Vagina (tissue), 2 donors: ENCODE measurements around the gene NOTCH1. TPM values are rescaled to one million over a fixed set of nuclear protein-coding genes. Genes with fewer than 3 reads are reported as not detected.
A peak's percentile ranks its signal among the peaks of the same experiment; 100 is the strongest.

ENCODE experiments used
- DNase-seq, 2 donors: peaks; one replicate each; pipeline ENCODE4 v3.0.0-alpha.2; 2017; ENCODE audit errors: extremely low spot score in 2 of 2
- H3K27ac ChIP-seq: fragments of 200-600 bp; sonication (generic); one replicate; pipeline ENCODE4 v1.5.1; 2019
- H3K27me3 ChIP-seq: fragments of 200-600 bp; sonication (generic); one replicate; pipeline ENCODE4 v1.5.1; 2019
- H3K36me3 ChIP-seq, 2 donors: fragments of 200-600 bp; sonication (generic); one replicate each; pipeline ENCODE4 v1.5.1; 2017 to 2019
- H3K4me1 ChIP-seq: fragments of 200-600 bp; sonication (generic); one replicate; pipeline ENCODE4 v1.5.1; 2019
- H3K4me3 ChIP-seq, 2 donors: fragments of 200-600 bp; sonication (generic); 1 replicate in 1 of 2; 2 replicates in 1 of 2; pipeline ENCODE4 v1.5.1; 2016 to 2019
- H3K9me3 ChIP-seq: fragments of 200-600 bp; sonication (generic); one replicate; pipeline ENCODE4 v1.5.1; 2019
- CTCF ChIP-seq, 3 experiments: fragments of 450-650 bp in 2 of 3; fragments of 200-600 bp in 1 of 3; sonication (generic) in 1 of 3; IDR thresholded peaks; one replicate each; pipeline ENCODE4 v1.5.1; 2017 to 2019; ENCODE audit warnings: antibody characterized with exemption in 3 of 3, mild to moderate bottlenecking in 2 of 3, moderate library complexity in 2 of 3
- POLR2A ChIP-seq, 2 donors: fragments of 450-650 bp; IDR thresholded peaks; one replicate each; pipeline ENCODE4 v1.6.1; 2017; ENCODE audit warnings: antibody characterized with exemption in 2 of 2, mild to moderate bottlenecking in 2 of 2, moderate library complexity in 2 of 2
- POLR2AphosphoS5 ChIP-seq, 2 donors: sonication (generic); formaldehyde crosslinking; IDR thresholded peaks; one replicate each; pipeline ENCODE4 v1.9.0; 2017; ENCODE audit warnings: antibody characterized with exemption in 2 of 2, mild to moderate bottlenecking in 2 of 2, low read depth in 1 of 2; ENCODE audit not compliant: insufficient read depth in 1 of 2
- intact Hi-C: fragments of 100-400 bp; cut with DNase I; formaldehyde crosslinking; loops from one replicate; pipeline ENCODE4 v1.15.1; 2023
- total RNA-seq: library from RNA; depleted of rRNA; stranded (reverse); fragments of >200 nt; gene quantifications from one replicate; pipeline ENCODE4 v1.2.3, GENCODE V29; 2016

NOTCH1 gene
- total RNA-seq, 1 donor from 2014 or later, result 67.0 TPM

GRCh38 chr9:136587145-136587943, 41.5 kb upstream of the NOTCH1 start:
- no peaks in the 10 kb centered on the region for H3K36me3 ChIP-seq
- peaks cover 62% of the 10 kb centered on the region for H3K4me1 ChIP-seq
- DNase-seq, result no peak
- no peak overlapping the region for H3K4me3 ChIP-seq
- peak overlapping the region; percentile 12 for H3K27ac ChIP-seq
- H3K27me3 ChIP-seq, result no peaks in the 10 kb centered on the region
- H3K9me3 ChIP-seq, result no peaks in the 10 kb centered on the region
- intact Hi-C loops, result no loop called here
- TF ChIP-seq POLR2AphosphoS5 (IDR thresholded peaks at IDR 0.05; ENCODE audit: insufficient read depth in 1 of 2, low read depth in 1 of 2) (peak in 1 of 2 donors; percentile 70), CTCF (IDR thresholded peaks at IDR 0.05) (no peak)

DNA sequence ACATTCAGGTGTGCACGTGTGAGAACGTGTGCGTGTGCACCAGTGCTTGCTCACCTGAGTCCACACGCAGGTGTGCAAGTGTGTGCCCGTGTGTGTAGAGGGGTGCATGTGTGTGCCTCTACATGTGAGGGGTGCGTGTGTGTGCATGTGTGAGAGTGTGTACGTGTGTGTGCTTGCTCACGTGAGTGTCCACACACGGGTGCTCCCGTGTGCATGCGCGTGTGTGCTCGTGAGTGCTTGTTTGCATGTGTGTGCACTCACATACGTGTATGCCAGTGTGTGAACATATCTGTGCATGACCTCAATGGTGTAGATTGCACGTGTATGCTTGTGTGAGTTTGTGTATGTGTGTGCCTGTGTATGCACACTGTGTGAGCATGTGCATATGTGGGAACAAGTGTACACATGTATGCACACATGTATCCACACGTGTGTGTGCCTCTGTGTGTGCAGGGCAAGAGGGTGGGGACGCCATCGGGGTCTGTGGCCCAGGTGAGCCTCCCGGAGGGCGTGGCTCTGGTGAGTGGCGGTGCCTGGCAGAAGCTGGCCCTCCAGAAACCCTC, 40.6 kb upstream of the NOTCH1 start:
- Histone ChIP-seq H3K27me3 (no peaks in the 10 kb centered on the region), H3K9me3 (no peaks in the 10 kb centered on the region), H3K4me1 (peaks cover 62% of the 10 kb centered on the region), H3K36me3 (no peaks in the 10 kb centered on the region), H3K4me3 (no peak overlapping the region), H3K27ac (peak overlapping the region; percentile 12)
- DNase-seq, result no peak
- TF ChIP-seq POLR2AphosphoS5 (IDR thresholded peaks at IDR 0.05; ENCODE audit: insufficient read depth in 1 of 2, low read depth in 1 of 2) (no peak), POLR2A (IDR thresholded peaks at IDR 0.05) (no peak), CTCF (IDR thresholded peaks at IDR 0.05) (no peak)
- intact Hi-C loops, result no loop called here

DNA sequence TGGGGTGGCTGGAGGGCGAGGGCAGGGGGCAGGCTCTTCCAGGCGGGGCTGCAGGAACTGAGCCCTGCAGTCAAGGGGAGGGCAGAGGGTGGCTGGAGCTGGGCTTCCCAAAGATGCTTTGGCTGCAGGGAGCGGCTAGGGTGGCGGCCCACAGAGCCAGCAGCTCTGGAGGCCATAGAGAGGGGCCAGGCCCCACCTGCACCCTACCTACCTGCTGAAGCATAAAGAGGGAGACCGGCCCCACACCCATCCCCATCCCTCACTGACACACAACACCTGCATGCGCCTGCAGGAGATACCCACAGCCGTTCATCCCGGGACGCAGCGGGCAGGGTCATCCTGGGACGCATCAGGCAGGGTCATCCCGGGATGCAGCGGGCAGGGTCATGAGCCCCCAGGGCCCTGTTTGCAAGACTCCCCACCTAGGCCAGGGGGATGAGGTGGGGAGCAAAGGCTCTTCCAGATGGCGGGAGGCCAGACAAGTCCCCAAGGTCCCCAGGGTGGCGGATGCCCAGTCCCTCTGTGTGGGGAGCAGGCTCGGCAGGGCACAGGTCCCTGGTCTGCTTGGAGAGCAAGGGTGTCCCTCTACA, 39.8 kb upstream of the NOTCH1 start:
- Histone ChIP-seq H3K9me3 (no peaks in the 10 kb centered on the region), H3K4me1 (peaks cover 54% of the 10 kb centered on the region), H3K27ac (no peak overlapping the region), H3K36me3 (no peaks in the 10 kb centered on the region), H3K4me3 (no peak overlapping the region), H3K27me3 (no peaks in the 10 kb centered on the region)
- DNase-seq, result no peak
- no peak for TF ChIP-seq POLR2A (IDR thresholded peaks at IDR 0.05)
- TF ChIP-seq CTCF (IDR thresholded peaks at IDR 0.05), result no peak
- TF ChIP-seq POLR2AphosphoS5 (IDR thresholded peaks at IDR 0.05; ENCODE audit: insufficient read depth in 1 of 2, low read depth in 1 of 2), result no peak
- intact Hi-C loops, result no loop called here

DNA sequence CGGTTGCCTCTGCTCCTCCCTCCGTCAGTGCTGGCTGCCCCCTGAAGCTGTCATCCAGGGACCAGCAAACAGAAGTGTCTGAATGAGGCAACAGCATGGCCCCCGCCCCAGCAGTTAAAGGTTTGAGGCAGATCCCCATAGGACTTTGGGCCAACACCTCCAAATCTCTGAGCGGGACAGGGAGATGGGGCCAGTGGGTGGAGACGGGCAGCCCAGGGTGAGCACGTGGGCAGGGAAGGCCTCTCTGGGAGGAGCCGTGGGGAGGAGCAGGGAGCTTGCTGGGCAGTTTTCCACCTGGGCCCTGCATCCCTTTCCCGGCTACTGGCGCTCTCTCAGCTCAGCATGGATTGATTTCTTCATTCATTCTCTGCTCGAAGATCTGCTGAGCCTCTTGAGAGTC, 39.1 kb upstream of the NOTCH1 start:
- H3K9me3 ChIP-seq, result no peaks in the 10 kb centered on the region
- DNase-seq, result no peak
- peaks cover 47% of the 10 kb centered on the region for H3K4me1 ChIP-seq
- no peaks in the 10 kb centered on the region for H3K36me3 ChIP-seq
- H3K4me3 ChIP-seq, result no peak overlapping the region
- no peak overlapping the region for H3K27ac ChIP-seq
- no peak for TF ChIP-seq POLR2A (IDR thresholded peaks at IDR 0.05)
- TF ChIP-seq CTCF (IDR thresholded peaks at IDR 0.05), result no peak
- no peak for TF ChIP-seq POLR2AphosphoS5 (IDR thresholded peaks at IDR 0.05; ENCODE audit: insufficient read depth in 1 of 2, low read depth in 1 of 2)
- intact Hi-C loops, result no loop called here
- no peaks in the 10 kb centered on the region for H3K27me3 ChIP-seq
